Activated CD4-positive, alpha-beta memory T cell treated with anti-CD3 and anti-CD28 coated beads, Interleukin-2, amount 10 ng/mL, durations not matched to agents 7 days and 5 days (primary cell): ENCODE results near the gene ANKRD18B. TPM values are rescaled to one million over a fixed set of nuclear protein-coding genes. Genes with fewer than 3 reads are reported as not detected.
A peak's percentile ranks its signal among the peaks of the same experiment; 100 is the strongest.
"Not testable (repeated sequence)": the region's sequence is repeated elsewhere in the genome, so short reads cannot be mapped to it uniquely, and the experiment has no call there.

Source experiments
- CTCF ChIA-PET: fragments of 350-600 bp; sonication (Branson Sonifier 250); formaldehyde crosslinking; loops from one replicate; lab custom pipeline; 2021; ENCODE audit warnings: antibody characterized with exemption, inconsistent platforms; lab: Charles Lee
- POLR2A ChIA-PET: fragments of 350-600 bp; sonication (Branson Sonifier 250); formaldehyde crosslinking; loops from one replicate; lab custom pipeline; 2021; ENCODE audit warnings: antibody characterized with exemption; lab: Charles Lee
- DNase-seq: peaks from one replicate; pipeline ENCODE4 v3.0.0-alpha.2; 2020
- H3K27ac Mint-ChIP-seq: one replicate; pipeline ENCODE4 v1.8.0; 2021; ENCODE audit warnings: mild to moderate bottlenecking, mixed read lengths
- H3K27me3 Mint-ChIP-seq: one replicate; pipeline ENCODE4 v1.8.0; 2021; ENCODE audit warnings: mixed read lengths
- H3K36me3 Mint-ChIP-seq: one replicate; pipeline ENCODE4 v1.8.0; 2021; ENCODE audit warnings: low read depth, mixed read lengths
- H3K4me1 Mint-ChIP-seq: one replicate; pipeline ENCODE4 v1.8.0; 2021; ENCODE audit warnings: mixed read lengths
- H3K4me3 Mint-ChIP-seq: one replicate; pipeline ENCODE4 v1.8.0; 2021; ENCODE audit warnings: mild to moderate bottlenecking, mixed read lengths
- H3K9me3 Mint-ChIP-seq: one replicate; pipeline ENCODE4 v1.8.0; 2021; ENCODE audit warnings: mixed read lengths
- total RNA-seq, 2 experiments: library from RNA; stranded (reverse); gene quantifications; one replicate each; pipeline ENCODE4 v1.2.3, GENCODE V29; 2021

Gene ANKRD18B
- total RNA-seq, 2 experiments from 2014 or later: 1.1 to 2.1 TPM

DNA sequence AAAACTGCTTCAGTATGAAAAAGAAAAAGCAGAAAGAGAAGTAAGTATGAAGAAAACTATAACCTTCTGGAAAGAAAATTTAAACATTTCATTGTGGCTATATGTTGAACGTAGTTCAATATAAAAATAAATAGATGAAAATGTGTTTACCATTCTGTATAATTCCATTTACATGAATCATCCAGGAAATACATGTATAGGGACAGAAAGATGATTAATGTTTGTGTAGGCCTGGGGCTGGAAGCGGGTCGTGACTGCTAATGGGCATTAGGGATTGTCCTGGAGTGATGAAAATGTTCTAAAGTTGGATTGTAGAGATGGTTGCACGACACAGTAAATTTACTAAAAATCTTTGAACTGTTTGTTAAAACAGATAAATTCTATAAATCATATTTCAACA, 24.8 kb downstream of the ANKRD18B start:
- H3K4me1 Mint-ChIP-seq, H3K27ac Mint-ChIP-seq, POLR2A ChIA-PET, H3K4me3 Mint-ChIP-seq, CTCF ChIA-PET, H3K36me3 Mint-ChIP-seq, H3K9me3 Mint-ChIP-seq, DNase-seq: not testable (repeated sequence)
- H3K27me3 Mint-ChIP-seq: peaks cover 40% of the 10 kb centered on the region

- H3K9me3 Mint-ChIP-seq, POLR2A ChIA-PET, DNase-seq, H3K27ac Mint-ChIP-seq, CTCF ChIA-PET, H3K36me3 Mint-ChIP-seq, H3K4me1 Mint-ChIP-seq, H3K4me3 Mint-ChIP-seq: not testable (repeated sequence)
- H3K27me3 Mint-ChIP-seq: peaks cover 40% of the 10 kb centered on the region
Measured at GRCh38 chr9:33549418-33549817, 25.4 kb downstream of the ANKRD18B start.

DNA sequence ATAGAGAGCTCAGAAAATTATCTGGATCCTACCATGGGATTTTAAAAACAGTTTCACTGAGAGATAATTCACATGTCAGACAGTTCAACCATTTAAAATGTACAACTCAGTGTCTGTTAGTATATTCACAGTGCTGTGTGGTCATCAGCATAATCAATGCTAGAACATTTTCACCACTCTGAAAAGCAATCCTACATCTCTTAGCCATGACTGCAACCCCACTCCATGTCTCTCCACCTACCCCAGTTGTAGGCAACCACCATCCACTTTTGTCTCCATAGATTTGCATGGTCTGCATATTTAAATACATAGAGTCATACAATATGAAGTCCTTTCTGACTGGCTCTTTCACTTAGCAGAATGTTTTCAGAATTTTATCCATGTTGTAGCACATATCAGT, 27.1 kb downstream of the ANKRD18B start:
- POLR2A ChIA-PET, H3K27ac Mint-ChIP-seq, H3K36me3 Mint-ChIP-seq, H3K4me3 Mint-ChIP-seq, DNase-seq, H3K9me3 Mint-ChIP-seq, H3K4me1 Mint-ChIP-seq, CTCF ChIA-PET: not testable (repeated sequence)
- peaks cover 27% of the 10 kb centered on the region for H3K27me3 Mint-ChIP-seq

- H3K27ac Mint-ChIP-seq, H3K4me1 Mint-ChIP-seq, DNase-seq, H3K36me3 Mint-ChIP-seq, CTCF ChIA-PET, H3K9me3 Mint-ChIP-seq, POLR2A ChIA-PET, H3K4me3 Mint-ChIP-seq: not testable (repeated sequence)
- H3K27me3 Mint-ChIP-seq: peaks cover 16% of the 10 kb centered on the region
Measured at GRCh38 chr9:33552315-33552725, 28.3 kb downstream of the ANKRD18B start.

DNA sequence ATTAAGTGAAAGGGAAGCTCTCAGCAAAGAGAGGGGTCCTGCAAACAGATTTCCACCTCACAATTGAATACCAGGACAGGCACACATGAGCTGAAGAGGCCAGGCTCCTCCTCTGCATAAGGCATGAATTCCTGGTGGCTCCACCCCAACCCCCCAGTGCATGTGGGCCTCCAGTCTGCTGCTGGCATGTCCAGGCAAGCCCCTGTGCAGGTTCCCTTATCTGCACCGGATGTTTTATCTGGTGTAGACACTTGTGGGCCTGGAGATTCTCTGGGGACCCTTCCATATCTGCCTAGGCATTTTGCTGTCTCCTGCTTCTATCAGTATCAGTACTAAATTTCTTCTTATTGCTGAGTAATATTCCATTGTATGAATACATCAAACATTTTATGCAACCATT, 36.2 kb downstream of the ANKRD18B start:
- CTCF ChIA-PET, H3K9me3 Mint-ChIP-seq: not testable (repeated sequence)

DNA sequence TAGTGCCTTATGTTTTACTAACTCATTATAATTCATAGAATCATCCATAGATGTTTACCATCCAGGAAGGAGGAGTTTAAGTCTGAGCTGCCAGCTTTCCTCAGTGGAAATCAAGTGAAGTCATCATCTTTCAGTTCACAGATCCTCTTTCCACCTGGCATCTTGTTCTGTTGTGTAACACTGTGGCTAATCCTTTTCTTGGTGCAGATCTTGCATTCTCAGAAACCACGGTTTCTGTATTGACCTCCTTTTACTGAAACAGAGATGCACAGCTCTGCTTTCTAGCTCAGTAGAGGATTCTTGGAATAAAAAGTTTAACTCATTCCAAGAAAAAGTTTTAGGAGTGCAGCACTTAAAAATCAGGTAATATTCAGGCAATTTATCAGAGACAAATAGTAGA, 38.1 kb downstream of the ANKRD18B start:
- H3K36me3 Mint-ChIP-seq, H3K27me3 Mint-ChIP-seq, H3K4me3 Mint-ChIP-seq, H3K9me3 Mint-ChIP-seq, CTCF ChIA-PET, POLR2A ChIA-PET, DNase-seq: not testable (repeated sequence)
- Mint-ChIP-seq H3K27ac (peak overlapping the region; percentile 11), H3K4me1 (peaks cover 23% of the 10 kb centered on the region)

More for the DNA sequence above, 36.2 kb downstream of the ANKRD18B start:
- H3K27ac Mint-ChIP-seq, POLR2A ChIA-PET, H3K27me3 Mint-ChIP-seq, H3K4me3 Mint-ChIP-seq, DNase-seq, H3K36me3 Mint-ChIP-seq: not testable (repeated sequence)
- H3K4me1 Mint-ChIP-seq: peaks cover 19% of the 10 kb centered on the region

GRCh38 chr9:33567776-33568175, 43.7 kb downstream of the ANKRD18B start:
- H3K4me3 Mint-ChIP-seq, H3K4me1 Mint-ChIP-seq, POLR2A ChIA-PET, H3K9me3 Mint-ChIP-seq, DNase-seq, H3K27ac Mint-ChIP-seq, CTCF ChIA-PET, H3K36me3 Mint-ChIP-seq: not testable (repeated sequence)
- peaks cover 25% of the 10 kb centered on the region for H3K27me3 Mint-ChIP-seq

DNA sequence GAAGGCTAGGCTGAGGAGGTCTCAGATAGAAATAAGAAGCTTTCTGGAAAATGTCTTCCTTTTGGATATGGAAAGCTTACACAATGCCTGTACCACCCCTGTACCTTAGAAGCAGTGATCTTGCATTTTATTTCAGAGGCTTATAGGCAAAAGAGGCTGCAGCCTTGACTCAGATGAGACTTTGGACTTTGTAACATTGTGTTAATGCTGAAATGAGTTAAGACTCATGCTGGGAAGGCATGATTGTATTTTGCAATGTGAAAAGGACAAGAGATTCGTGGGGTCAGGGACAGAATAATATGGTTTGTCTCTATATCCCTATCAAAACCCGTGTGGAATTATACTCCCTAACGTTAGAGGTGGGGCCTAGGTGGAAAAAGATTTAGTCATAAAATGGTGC, 53.7 kb downstream of the ANKRD18B start:
- H3K9me3 Mint-ChIP-seq, H3K27ac Mint-ChIP-seq, DNase-seq, H3K4me3 Mint-ChIP-seq, H3K27me3 Mint-ChIP-seq, POLR2A ChIA-PET, CTCF ChIA-PET, H3K4me1 Mint-ChIP-seq, H3K36me3 Mint-ChIP-seq: not testable (repeated sequence)

- H3K27ac Mint-ChIP-seq, H3K36me3 Mint-ChIP-seq, CTCF ChIA-PET, H3K4me1 Mint-ChIP-seq, H3K9me3 Mint-ChIP-seq, POLR2A ChIA-PET, DNase-seq, H3K4me3 Mint-ChIP-seq: not testable (repeated sequence)
- peaks cover 10% of the 10 kb centered on the region for H3K27me3 Mint-ChIP-seq
Measured at GRCh38 chr9:33579996-33580395, 55.9 kb downstream of the ANKRD18B start.

DNA sequence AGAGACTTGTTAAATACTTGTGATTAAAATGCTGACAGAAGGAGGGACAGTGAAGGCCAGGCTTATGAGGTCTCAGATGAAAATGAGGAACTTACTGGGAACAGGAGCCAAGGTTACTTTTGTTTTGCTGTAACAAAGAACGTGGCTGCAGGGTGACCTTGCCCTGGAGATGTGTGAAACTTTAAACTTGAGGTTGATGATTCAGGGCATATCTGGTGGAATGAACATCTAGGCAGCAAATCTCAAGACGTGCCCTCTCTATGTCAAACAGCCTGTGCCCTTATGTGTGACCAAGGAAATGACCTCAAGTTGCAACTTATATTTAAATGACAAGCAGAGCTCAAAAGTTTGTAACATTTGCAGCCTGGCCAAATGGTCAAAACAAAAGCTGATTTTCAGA, 58.6 kb downstream of the ANKRD18B start:
- DNase-seq, H3K36me3 Mint-ChIP-seq, POLR2A ChIA-PET, H3K4me3 Mint-ChIP-seq, H3K27ac Mint-ChIP-seq, H3K9me3 Mint-ChIP-seq, H3K4me1 Mint-ChIP-seq, CTCF ChIA-PET: not testable (repeated sequence)
- H3K27me3 Mint-ChIP-seq: peaks cover 15% of the 10 kb centered on the region

GRCh38 chr9:33586128-33586527, 62.1 kb downstream of the ANKRD18B start:
- H3K4me1 Mint-ChIP-seq, CTCF ChIA-PET, DNase-seq, H3K36me3 Mint-ChIP-seq, POLR2A ChIA-PET, H3K9me3 Mint-ChIP-seq, H3K27ac Mint-ChIP-seq, H3K4me3 Mint-ChIP-seq: not testable (repeated sequence)
- H3K27me3 Mint-ChIP-seq: peaks cover 19% of the 10 kb centered on the region

- DNase-seq, H3K4me3 Mint-ChIP-seq, CTCF ChIA-PET, H3K9me3 Mint-ChIP-seq, H3K27ac Mint-ChIP-seq, POLR2A ChIA-PET, H3K4me1 Mint-ChIP-seq, H3K36me3 Mint-ChIP-seq: not testable (repeated sequence)
- peaks cover 22% of the 10 kb centered on the region for H3K27me3 Mint-ChIP-seq
Measured at GRCh38 chr9:33587799-33588198, 63.7 kb downstream of the ANKRD18B start.

GRCh38 chr9:33588876-33589275, 64.8 kb downstream of the ANKRD18B start:
- POLR2A ChIA-PET, CTCF ChIA-PET, H3K4me1 Mint-ChIP-seq, DNase-seq, H3K36me3 Mint-ChIP-seq, H3K27ac Mint-ChIP-seq, H3K9me3 Mint-ChIP-seq, H3K4me3 Mint-ChIP-seq: not testable (repeated sequence)
- H3K27me3 Mint-ChIP-seq: peaks cover 24% of the 10 kb centered on the region

DNA sequence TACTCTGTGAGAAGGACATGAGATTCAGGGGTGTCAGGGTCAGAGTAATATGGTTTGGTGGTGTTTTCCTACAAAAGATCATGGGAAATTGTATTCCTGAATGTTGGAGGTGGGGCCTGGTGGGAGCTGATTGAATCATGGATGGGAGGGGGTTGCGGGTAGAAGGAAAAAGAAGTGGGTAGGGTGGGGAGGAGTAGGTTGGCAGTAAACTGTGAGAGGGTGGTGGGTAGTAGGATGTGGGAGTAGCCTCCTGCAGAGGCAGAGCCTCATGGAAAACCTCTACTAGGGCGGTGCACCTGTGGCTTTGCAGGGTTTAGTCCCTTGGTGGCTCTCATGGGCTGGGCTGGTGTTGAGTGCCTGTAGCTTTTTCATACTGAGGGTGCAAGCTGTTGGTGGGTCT, 66.8 kb downstream of the ANKRD18B start:
- H3K4me1 Mint-ChIP-seq, POLR2A ChIA-PET: not testable (repeated sequence)

GRCh38 chr9:33596974-33597373, 72.9 kb downstream of the ANKRD18B start:
- H3K4me3 Mint-ChIP-seq, H3K36me3 Mint-ChIP-seq, H3K9me3 Mint-ChIP-seq, CTCF ChIA-PET, H3K27ac Mint-ChIP-seq, H3K27me3 Mint-ChIP-seq, POLR2A ChIA-PET, DNase-seq, H3K4me1 Mint-ChIP-seq: not testable (repeated sequence)

More for the DNA sequence above, 66.8 kb downstream of the ANKRD18B start:
- H3K27ac Mint-ChIP-seq, DNase-seq, CTCF ChIA-PET, H3K9me3 Mint-ChIP-seq, H3K36me3 Mint-ChIP-seq, H3K4me3 Mint-ChIP-seq: not testable (repeated sequence)
- peaks cover 18% of the 10 kb centered on the region for H3K27me3 Mint-ChIP-seq
